ENCODE results near the gene SBNO1. TPM values are rescaled to one million over a fixed set of nuclear protein-coding genes. Genes with fewer than 3 reads are reported as not detected.

SBNO1 gene
- total RNA-seq, 1 experiment from 2014 or later = 23.3 TPM

GRCh38 chr12:123365025-123365917 lies 624 bp upstream of the SBNO1 start:
- ChIA-PET CTCF (interaction anchor here (0.6 to 1.5 kb wide), 6 partner anchors 16 to 253 kb away, joined by 3 to 11 read pairs (median 5); partner anchors contain the start of gene KMT5A), POLR2A (ENCODE audit: unreplicated experiment) (interaction anchor here (0.6 to 1.1 kb wide), 6 partner anchors 16 to 587 kb away, joined by 3 to 11 read pairs (median 4); partner anchors contain the start of genes KMT5A, MPHOSPH9 and MTRFR)
- no peaks in the 10 kb centered on the region for H3K27me3 ChIP-seq (ENCODE audit: low read length)
- no peaks in the 10 kb centered on the region for H3K9me3 ChIP-seq (ENCODE audit: low read length)
- peak overlapping the region; percentile 93 for H2AFZ ChIP-seq (ENCODE audit: low read length)
- peak; percentile 77 for ATAC-seq
- no peaks in the 10 kb centered on the region for H3K36me3 ChIP-seq (ENCODE audit: low read depth, low read length)
- H3K9ac ChIP-seq (ENCODE audit: low read length) = peak overlapping the region; percentile 97
- H4K20me1 ChIP-seq (ENCODE audit: low read length) = peaks cover 11% of the 10 kb centered on the region; the same call in 1 of the 2 replicates
- H3K79me2 ChIP-seq (ENCODE audit: low read length) = peaks cover 44% of the 10 kb centered on the region
- peaks cover 8% of the 10 kb centered on the region for H3K4me1 ChIP-seq (ENCODE audit: insufficient read depth, low read length)
- H3K9me2 ChIP-seq (replicated peaks; ENCODE audit: low read length) = no peaks in the 10 kb centered on the region
- H3K4me2 ChIP-seq (ENCODE audit: low read length) = peak overlapping the region; percentile 94
- no peaks in the 10 kb centered on the region for H3F3A ChIP-seq (ENCODE audit: low read length, unreplicated experiment)
- TF ChIP-seq EZH2 (IDR thresholded peaks at IDR 0.05; ENCODE audit: low read length, unreplicated experiment) (no peak), EZH2phosphoT487 (IDR thresholded peaks at IDR 0.05; ENCODE audit: borderline replicate concordance, low read length) (no peak), CTCF (conservative IDR thresholded peaks at IDR 0.05; ENCODE audit: low read depth, low read length) (peak; percentile 89)
- intact Hi-C loops (cut with micrococcal nuclease) = loop anchor here (1.0 to 5.0 kb wide), 3 partner anchors 18 to 217 kb away; partner anchors contain the start of genes SNRNP35 and TMED2
- TSS peak; percentile 90 for BruUV-seq (replicated peaks)
- peak; percentile 99 for DNase-seq
- H3K4me3 ChIP-seq (ENCODE audit: low read length) = peak overlapping the region; percentile 78
- H3K27ac ChIP-seq (ENCODE audit: low read length) = peak overlapping the region; percentile 83

DNA sequence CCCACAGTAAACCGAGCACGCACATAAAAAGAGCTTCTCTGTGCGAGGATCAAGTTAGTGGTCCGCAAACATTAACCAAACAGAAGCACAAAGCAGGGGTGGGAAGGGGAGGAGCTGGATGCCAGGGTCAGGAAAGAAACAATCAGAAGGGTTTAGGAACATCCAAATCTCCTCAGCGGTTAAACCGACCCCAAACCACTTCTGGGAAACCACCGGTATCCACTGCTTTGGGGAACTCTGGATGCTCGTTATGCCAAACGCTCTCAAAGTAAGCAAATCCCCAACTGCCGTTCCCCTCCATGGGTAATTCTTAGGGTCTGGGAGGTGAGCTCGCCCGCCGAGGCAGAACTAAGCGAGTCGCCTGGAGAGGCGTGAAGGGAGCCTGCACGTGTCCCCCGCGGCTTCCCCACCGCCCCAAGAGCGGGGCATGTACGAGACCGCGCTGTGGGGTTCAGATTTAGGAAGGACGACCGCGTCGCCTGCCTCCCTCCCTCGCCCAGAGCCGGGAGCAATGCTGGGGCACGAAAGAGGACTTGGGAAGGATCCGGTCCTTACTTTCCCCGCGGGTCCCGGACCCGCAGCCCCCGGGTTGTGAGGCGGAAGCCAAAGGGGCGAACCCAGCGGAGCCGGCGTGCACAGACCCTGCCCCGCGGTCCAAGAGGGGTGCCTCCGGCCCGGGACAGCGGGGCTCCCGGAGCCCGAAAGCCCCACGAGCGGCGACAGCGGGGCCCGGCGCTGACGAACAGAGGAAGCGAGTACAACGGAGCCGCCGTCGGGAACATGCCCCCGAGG lies 711 bp downstream of the SBNO1 start:
- H3K27me3 ChIP-seq (ENCODE audit: low read length) = no peaks in the 10 kb centered on the region
- peak; percentile 26 for DNase-seq

More for the DNA sequence above, 711 bp downstream of the SBNO1 start:
- H3K4me1 ChIP-seq (ENCODE audit: insufficient read depth, low read length) = peaks cover 8% of the 10 kb centered on the region
- no peaks in the 10 kb centered on the region for H3K9me2 ChIP-seq (replicated peaks; ENCODE audit: low read length)
- no peaks in the 10 kb centered on the region for H3F3A ChIP-seq (ENCODE audit: low read length, unreplicated experiment)
- TF ChIP-seq EZH2phosphoT487 (IDR thresholded peaks at IDR 0.05; ENCODE audit: borderline replicate concordance, low read length) (no peak), EZH2 (IDR thresholded peaks at IDR 0.05; ENCODE audit: low read length, unreplicated experiment) (no peak), CTCF (conservative IDR thresholded peaks at IDR 0.05; ENCODE audit: low read depth, low read length) (no peak)
- H4K20me1 ChIP-seq (ENCODE audit: low read length) = peaks cover 19% of the 10 kb centered on the region; the same call in 1 of the 2 replicates
- intact Hi-C loops (cut with micrococcal nuclease) = no loop called here
- H3K36me3 ChIP-seq (ENCODE audit: low read depth, low read length) = no peaks in the 10 kb centered on the region
- ChIA-PET POLR2A (ENCODE audit: unreplicated experiment) (interaction anchor here (0.8 kb wide), 2 partner anchors 25 to 210 kb away, joined by 5 read pairs; no protein-coding TSS in a partner anchor), CTCF (no interaction called here)
- H3K9me3 ChIP-seq (ENCODE audit: low read length) = no peaks in the 10 kb centered on the region
- H3K4me2 ChIP-seq (ENCODE audit: low read length) = peak overlapping the region; percentile 94
- H3K4me3 ChIP-seq (ENCODE audit: low read length) = peak overlapping the region; percentile 78
- peak overlapping the region; percentile 30 for H3K27ac ChIP-seq (ENCODE audit: low read length)
- H3K9ac ChIP-seq (ENCODE audit: low read length) = peak overlapping the region; percentile 97
- BruUV-seq (replicated peaks) = no TSS peak
- peak; percentile 3; the same call in 1 of the 2 replicates for ATAC-seq
- peak overlapping the region; percentile 68 for H2AFZ ChIP-seq (ENCODE audit: low read length)
- H3K79me2 ChIP-seq (ENCODE audit: low read length) = peaks cover 57% of the 10 kb centered on the region
